ENCODE measurements around the gene KIAA1217. TPM values are rescaled to one million over a fixed set of nuclear protein-coding genes. Genes with fewer than 3 reads are reported as not detected.

KIAA1217 gene
- total RNA-seq, 1 experiment from 2014 or later = 18.6 TPM

- Histone ChIP-seq H2AFZ (ENCODE audit: low read length) (no peak overlapping the region), H4K91ac (ENCODE audit: insufficient read length, low read depth, low read length) (no peak overlapping the region), H3K4me2 (ENCODE audit: insufficient read depth, insufficient read length, low read length) (no peak overlapping the region), H3K79me1 (ENCODE audit: insufficient read depth, low read depth, low read length, poor library complexity, severe bottlenecking) (no peaks in the 10 kb centered on the region), H3K4me1 (ENCODE audit: insufficient read depth, low read length) (no peaks in the 10 kb centered on the region), H2AK5ac (ENCODE audit: insufficient read length, low read length) (no peak overlapping the region), H2BK120ac (ENCODE audit: low read depth, low read length, poor library complexity, severe bottlenecking) (no peak overlapping the region), H3K27ac (ENCODE audit: insufficient read length, low read depth, low read length) (no peak overlapping the region), H3K9ac (ENCODE audit: extremely low read depth, insufficient read length, low read length) (no peak overlapping the region), H3K9me3 (ENCODE audit: control insufficient read depth, low read depth, low read length) (no peaks in the 10 kb centered on the region), H3K23ac (ENCODE audit: insufficient read length, low read depth, low read length) (no peak overlapping the region), H3K14ac (ENCODE audit: insufficient read depth, low read length) (no peak overlapping the region), H2BK20ac (ENCODE audit: low read depth, low read length, poor library complexity, severe bottlenecking) (no peak overlapping the region), H3K23me2 (ENCODE audit: insufficient read length, low read depth, low read length, poor library complexity, severe bottlenecking) (no peaks in the 10 kb centered on the region), H4K20me1 (ENCODE audit: control insufficient read depth, insufficient read depth, insufficient read length) (no peaks in the 10 kb centered on the region), H4K8ac (replicated peaks; ENCODE audit: insufficient read length, low read depth, low read length) (no peak overlapping the region), H3K4ac (ENCODE audit: low read depth, low read length) (no peak overlapping the region), H3T11ph (ENCODE audit: low read length) (no peak overlapping the region), H2BK15ac (ENCODE audit: low read depth, low read length) (no peak overlapping the region), H2BK5ac (ENCODE audit: insufficient read length, low read length) (no peak overlapping the region), H3K56ac (ENCODE audit: insufficient read length, low read depth, low read length) (no peak overlapping the region), H2BK12ac (ENCODE audit: insufficient read length, low read depth, low read length) (no peak overlapping the region), H4K5ac (ENCODE audit: insufficient read length, low read depth, low read length) (no peak overlapping the region), H3K27me3 (ENCODE audit: insufficient read depth, low read length) (no peaks in the 10 kb centered on the region), H3K79me2 (ENCODE audit: insufficient read depth, low read length) (no peaks in the 10 kb centered on the region), H3K18ac (ENCODE audit: insufficient read length, low read depth, low read length) (no peak overlapping the region)
- peaks cover 0 to 4% of the 10 kb centered on the region in 2 experiments; a peak in 2 of 4 replicates for H3K4me1 Mint-ChIP-seq
- no CpG with 5 or more reads among the region's 7 CpGs for WGBS (ENCODE audit: extremely low coverage, insufficient read length, low lambda C conversion rate)
- no peak overlapping the region for H3K4me3 Mint-ChIP-seq
- peaks cover 5 to 68% (median 59%) of the 10 kb centered on the region in 3 experiments; a peak in 6 of 7 replicates for H3K36me3 Mint-ChIP-seq (ENCODE audit: insufficient read depth in 1 of 3, low read depth in 3 of 3)
- no peak for TF ChIP-seq CTCF (conservative IDR thresholded peaks at IDR 0.05)
- 0 out of 7 replicates have a peak overlapping the region, but pooled peaks of 1 of the 3 experiments have one; percentile 29 for H3K27ac Mint-ChIP-seq
- no peaks in the 10 kb centered on the region for H3K9me3 Mint-ChIP-seq
- DNase-seq = no peak
- H3K27me3 Mint-ChIP-seq (ENCODE audit: low read depth) = no peaks in the 10 kb centered on the region
Observed at GRCh38 chr10:24597426-24597825, 388.5 kb downstream of the KIAA1217 start.

Small RNA genes lying within 50 kb of the gene (microRNA-seq; reads per million reads assigned to microRNA genes)
- gene MIR603 (ENCODE audit: borderline microRNAs expressed) = not detected

All from H9 (cell line).